Osteoblast (primary cell): ENCODE measurements around the gene ZFAND5. TPM values are rescaled to one million over a fixed set of nuclear protein-coding genes. Genes with fewer than 3 reads are reported as not detected.

ENCODE experiments used
- DNase-seq: peaks from one replicate; pipeline ENCODE4 v3.0.0; 2011; ENCODE audit warnings: low spot score, mixed read lengths; ENCODE audit not compliant: insufficient read length; ENCODE audit errors: missing footprints
- H2AFZ ChIP-seq: 2 replicates; pipeline ENCODE4 v1.6.0; 2011; ENCODE audit warnings: mild to moderate bottlenecking, low read length
- H3K27ac ChIP-seq: 2 replicates; pipeline ENCODE4 v1.5.1; 2011; ENCODE audit warnings: mild to moderate bottlenecking, low read depth, low read length, moderate library complexity
- H3K27me3 ChIP-seq: 2 replicates; pipeline ENCODE4 v1.6.0; 2012; ENCODE audit warnings: mild to moderate bottlenecking, control low read depth, inconsistent platforms, low read length, moderate library complexity; ENCODE audit not compliant: insufficient read depth
- H3K36me3 ChIP-seq: 2 replicates; pipeline ENCODE4 v1.5.1; 2011; ENCODE audit warnings: mild to moderate bottlenecking, low read length, control low read depth, moderate library complexity; ENCODE audit not compliant: insufficient read depth
- H3K4me1 ChIP-seq: 2 replicates; pipeline ENCODE4 v1.5.1; 2011; ENCODE audit warnings: mild to moderate bottlenecking, low read length, control low read depth, moderate library complexity; ENCODE audit not compliant: insufficient read depth
- H3K4me2 ChIP-seq: 2 replicates; pipeline ENCODE4 v1.6.0; 2011; ENCODE audit warnings: mild to moderate bottlenecking, low read length; ENCODE audit not compliant: insufficient read depth
- H3K4me3 ChIP-seq: fragments of 200-600 bp; sonication (generic); 3 replicates; pipeline ENCODE4 v1.5.1; 2012; ENCODE audit warnings: mild to moderate bottlenecking, low read length, inconsistent platforms; ENCODE audit not compliant: insufficient read depth
- H3K79me2 ChIP-seq: 2 replicates; pipeline ENCODE4 v1.6.0; 2012; ENCODE audit warnings: mild to moderate bottlenecking, low read length, control low read depth, inconsistent platforms; ENCODE audit not compliant: insufficient read depth
- H3K9me3 ChIP-seq: 2 replicates; pipeline ENCODE4 v1.5.1; 2011; ENCODE audit warnings: low read depth, low read length, control low read depth
- H4K20me1 ChIP-seq: 2 replicates; pipeline ENCODE4 v1.6.0; 2012; ENCODE audit warnings: mild to moderate bottlenecking, low read length, control low read depth; ENCODE audit not compliant: insufficient read depth
- total RNA-seq: library from RNA; depleted of rRNA; stranded (reverse); fragments of >200 nt; gene quantifications from 2 replicates; pipeline ENCODE4 v1.2.3, GENCODE V29; 2012
- TF ChIP-seq, protein P1 (sequence below): IDR thresholded peaks from 2 replicates; pipeline ENCODE4 v1.5.1; 2011; ENCODE audit warnings: mild to moderate bottlenecking, low read depth, low read length, moderate library complexity; ENCODE audit errors: extremely low read depth

The ZFAND5 gene
- total RNA-seq, 1 donor: 164 TPM

- Histone ChIP-seq H3K9me3 (no peaks in the 10 kb centered on the region), H3K4me1 (peaks cover 16% of the 10 kb centered on the region), H3K27me3 (no peaks in the 10 kb centered on the region), H3K4me3 (no peak overlapping the region), H3K79me2 (no peaks in the 10 kb centered on the region), H4K20me1 (no peaks in the 10 kb centered on the region), H3K4me2 (peak overlapping the region; percentile 73), H3K36me3 (no peaks in the 10 kb centered on the region), H2AFZ (peak overlapping the region; percentile 2), H3K27ac (no peak overlapping the region)
- TF ChIP-seq, protein P1, sequence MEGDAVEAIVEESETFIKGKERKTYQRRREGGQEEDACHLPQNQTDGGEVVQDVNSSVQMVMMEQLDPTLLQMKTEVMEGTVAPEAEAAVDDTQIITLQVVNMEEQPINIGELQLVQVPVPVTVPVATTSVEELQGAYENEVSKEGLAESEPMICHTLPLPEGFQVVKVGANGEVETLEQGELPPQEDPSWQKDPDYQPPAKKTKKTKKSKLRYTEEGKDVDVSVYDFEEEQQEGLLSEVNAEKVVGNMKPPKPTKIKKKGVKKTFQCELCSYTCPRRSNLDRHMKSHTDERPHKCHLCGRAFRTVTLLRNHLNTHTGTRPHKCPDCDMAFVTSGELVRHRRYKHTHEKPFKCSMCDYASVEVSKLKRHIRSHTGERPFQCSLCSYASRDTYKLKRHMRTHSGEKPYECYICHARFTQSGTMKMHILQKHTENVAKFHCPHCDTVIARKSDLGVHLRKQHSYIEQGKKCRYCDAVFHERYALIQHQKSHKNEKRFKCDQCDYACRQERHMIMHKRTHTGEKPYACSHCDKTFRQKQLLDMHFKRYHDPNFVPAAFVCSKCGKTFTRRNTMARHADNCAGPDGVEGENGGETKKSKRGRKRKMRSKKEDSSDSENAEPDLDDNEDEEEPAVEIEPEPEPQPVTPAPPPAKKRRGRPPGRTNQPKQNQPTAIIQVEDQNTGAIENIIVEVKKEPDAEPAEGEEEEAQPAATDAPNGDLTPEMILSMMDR: no peak
- DNase-seq: no peak
These were observed 49.3 kb downstream of the ZFAND5 start for GRCh38 chr9:72315510-72316311.

- Histone ChIP-seq H3K4me3 (peak overlapping the region; percentile 39), H3K9me3 (no peaks in the 10 kb centered on the region), H3K27me3 (no peaks in the 10 kb centered on the region), H4K20me1 (no peaks in the 10 kb centered on the region), H3K27ac (no peak overlapping the region), H2AFZ (no peak overlapping the region), H3K4me2 (peak overlapping the region; percentile 73), H3K4me1 (peaks cover 16% of the 10 kb centered on the region), H3K36me3 (no peaks in the 10 kb centered on the region), H3K79me2 (no peaks in the 10 kb centered on the region)
- TF ChIP-seq, protein P1: no peak
- DNase-seq: no peak
These were observed 49.9 kb downstream of the ZFAND5 start for GRCh38 chr9:72315089-72315509.

GRCh38 chr9:72313507-72313906 lies 51.5 kb downstream of the ZFAND5 start:
- H3K36me3 ChIP-seq: no peaks in the 10 kb centered on the region
- H3K4me3 ChIP-seq: no peak overlapping the region
- H3K4me2 ChIP-seq: no peak overlapping the region
- H3K4me1 ChIP-seq: peaks cover 16% of the 10 kb centered on the region
- DNase-seq: no peak
- H4K20me1 ChIP-seq: no peaks in the 10 kb centered on the region
- H3K27ac ChIP-seq: no peak overlapping the region
- H2AFZ ChIP-seq: no peak overlapping the region
- H3K9me3 ChIP-seq: no peaks in the 10 kb centered on the region
- no peaks in the 10 kb centered on the region for H3K27me3 ChIP-seq
- H3K79me2 ChIP-seq: no peaks in the 10 kb centered on the region
- TF ChIP-seq, protein P1: no peak

DNA sequence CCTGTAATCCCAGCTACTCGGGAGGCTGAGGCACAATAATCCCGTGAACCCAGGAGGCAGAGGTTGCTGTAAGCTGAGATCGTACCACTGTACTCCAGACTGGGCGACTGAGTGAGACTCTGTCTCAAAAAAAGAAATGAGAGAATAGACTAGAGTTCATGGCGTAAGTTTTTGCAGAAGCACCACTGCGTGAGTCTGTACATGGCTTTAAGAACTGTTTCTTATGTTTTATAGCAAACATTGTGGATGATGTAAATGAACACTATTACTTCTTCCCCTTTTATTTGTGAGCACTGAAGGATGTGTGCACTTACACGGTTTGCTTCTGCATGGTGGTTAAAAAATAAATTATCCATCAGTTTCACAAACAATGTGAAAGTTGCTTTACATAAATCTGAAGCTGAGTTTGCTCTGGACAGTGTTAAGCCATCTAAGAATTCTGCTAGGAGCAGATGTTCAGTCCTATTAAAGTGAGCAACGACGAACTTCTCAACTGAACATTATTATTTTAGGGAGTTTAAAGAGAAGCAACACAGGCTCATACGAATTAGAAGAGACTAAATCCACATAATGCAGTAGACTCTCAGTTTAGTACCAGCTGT lies 52.5 kb downstream of the ZFAND5 start:
- TF ChIP-seq, protein P1: no peak

More for the DNA sequence above, 52.5 kb downstream of the ZFAND5 start:
- H3K27me3 ChIP-seq: no peaks in the 10 kb centered on the region
- H3K4me2 ChIP-seq: no peak overlapping the region
- no peak overlapping the region for H3K27ac ChIP-seq
- H3K79me2 ChIP-seq: no peaks in the 10 kb centered on the region
- H2AFZ ChIP-seq: no peak overlapping the region
- peaks cover 16% of the 10 kb centered on the region for H3K4me1 ChIP-seq
- DNase-seq: no peak
- H3K4me3 ChIP-seq: no peak overlapping the region
- no peaks in the 10 kb centered on the region for H4K20me1 ChIP-seq
- no peaks in the 10 kb centered on the region for H3K36me3 ChIP-seq
- H3K9me3 ChIP-seq: no peaks in the 10 kb centered on the region
